OCI-LY3 (cell line): ENCODE data around the gene TAF8.

Experiments
- H2AFZ ChIP-seq: fragments of 200-600, 300-600 bp; shearing (Covaris generic); 2 replicates; pipeline ENCODE4 v1.6.0; 2014; ENCODE audit warnings: antibody characterized with exemption, low read depth, low read length
- H3K27ac ChIP-seq: fragments of 200-600, 300-600 bp; sonication (generic); 2 replicates; pipeline ENCODE4 v1.5.1; 2014; ENCODE audit warnings: mild to moderate bottlenecking, low read length, moderate library complexity, mixed read lengths
- H3K27me3 ChIP-seq: fragments of 200-600, 300-600 bp; sonication (generic); 2 replicates; pipeline ENCODE4 v1.6.1; 2014; ENCODE audit warnings: low read depth, low read length, mixed read lengths
- H3K36me3 ChIP-seq: fragments of 200-600, 300-600 bp; sonication (generic); replicated peaks from 2 replicates; pipeline ENCODE3; 2014; ENCODE audit warnings: low read depth, low read length, mixed read lengths
- H3K4me1 ChIP-seq: fragments of 300-600, 200-600 bp; sonication (generic); 2 replicates; pipeline ENCODE4 v1.6.1; 2014; ENCODE audit warnings: low read length, mixed read lengths
- H3K4me2 ChIP-seq: fragments of 200-600, 300-600 bp; sonication (generic); 2 replicates; pipeline ENCODE4 v1.6.1; 2014; ENCODE audit warnings: low read length, mixed read lengths
- H3K4me3 ChIP-seq: fragments of 300-600, 200-600 bp; sonication (generic); 2 replicates; pipeline ENCODE4 v1.5.1; 2014; ENCODE audit warnings: antibody characterized with exemption, mild to moderate bottlenecking, low read length, moderate library complexity
- H3K79me2 ChIP-seq: fragments of 300-600, 200-600 bp; shearing (Covaris generic); 2 replicates; pipeline ENCODE4 v1.6.1; 2014; ENCODE audit warnings: mild to moderate bottlenecking, low read length, mixed read lengths
- H3K9ac ChIP-seq: fragments of 300-600, 200-600 bp; shearing (Covaris generic); 2 replicates; pipeline ENCODE4 v1.6.0; 2014; ENCODE audit warnings: mild to moderate bottlenecking, low read length, moderate library complexity
- H3K9me3 ChIP-seq: fragments of 200-600, 300-600 bp; shearing (Covaris generic); 2 replicates; pipeline ENCODE4 v1.6.1; 2014; ENCODE audit warnings: low read length, mixed read lengths; ENCODE audit not compliant: insufficient read depth
- H4K20me1 ChIP-seq: fragments of 200-600, 300-600 bp; sonication (generic); 2 replicates; pipeline ENCODE4 v1.6.1; 2016; ENCODE audit warnings: low read length, mixed read lengths; ENCODE audit not compliant: insufficient read depth
- EZH2phosphoT487 ChIP-seq: fragments of 200-600 bp; shearing (Covaris generic); IDR thresholded peaks from 2 replicates; pipeline ENCODE4 v1.6.1; 2018; ENCODE audit warnings: antibody characterized with exemption, mixed run types, low read depth
- TF ChIP-seq, protein P1 (sequence below): fragments of 200-600, 300-600 bp; sonication (generic); IDR thresholded peaks from 2 replicates; pipeline ENCODE4 v1.5.1; 2014; ENCODE audit warnings: antibody characterized with exemption, low read length, low read depth

TAF8 gene

DNA sequence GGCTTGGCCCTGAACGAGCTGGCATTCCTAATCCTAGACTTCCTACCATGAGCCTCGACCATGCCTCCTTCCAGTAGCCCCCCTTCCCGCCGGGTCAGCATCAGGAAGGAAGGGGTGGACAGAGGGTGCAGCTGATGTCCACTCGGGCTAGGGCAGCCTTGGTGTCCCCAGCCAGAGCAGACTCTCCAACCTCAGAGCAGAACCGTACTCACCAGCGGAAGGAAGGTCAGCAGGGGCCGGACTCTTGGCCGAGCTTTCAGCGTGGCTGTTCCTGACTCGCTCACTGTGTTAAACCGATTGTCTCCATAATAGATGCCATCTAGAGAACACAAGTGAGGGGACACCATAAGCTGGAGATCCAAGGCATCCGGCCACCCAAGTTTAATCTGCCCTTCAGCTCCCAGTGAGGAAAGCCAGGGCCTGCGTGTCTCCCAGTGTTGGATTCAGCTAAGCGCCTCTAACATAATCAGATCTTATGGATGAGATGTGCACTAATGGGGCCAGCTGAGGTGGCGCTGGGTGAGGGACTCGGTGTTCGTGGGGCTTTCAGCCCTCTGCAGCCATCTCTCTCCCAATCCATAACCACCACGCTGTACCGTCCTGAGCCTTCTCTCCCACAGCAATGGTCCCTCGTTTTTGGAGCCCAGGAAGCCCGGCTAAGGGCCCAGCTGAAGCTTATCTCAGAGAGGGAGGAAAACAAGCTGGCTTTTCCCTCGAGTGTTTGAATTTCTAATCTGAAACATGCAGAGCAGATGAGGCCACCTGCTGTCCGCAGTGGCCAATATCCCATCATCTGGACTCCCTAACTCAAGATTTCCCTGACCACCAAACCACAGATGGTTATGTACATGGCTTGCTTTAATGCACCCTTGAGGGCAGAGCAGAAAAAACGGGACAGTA lies 78.4 kb downstream of the TAF8 start:
- no peak overlapping the region for H3K27ac ChIP-seq
- no peaks in the 10 kb centered on the region for H3K36me3 ChIP-seq
- H3K4me3 ChIP-seq = no peak overlapping the region
- H3K4me1 ChIP-seq = no peaks in the 10 kb centered on the region
- H3K79me2 ChIP-seq = no peaks in the 10 kb centered on the region
- no peak overlapping the region for H2AFZ ChIP-seq
- no peak for TF ChIP-seq EZH2phosphoT487
- TF ChIP-seq, protein P1, sequence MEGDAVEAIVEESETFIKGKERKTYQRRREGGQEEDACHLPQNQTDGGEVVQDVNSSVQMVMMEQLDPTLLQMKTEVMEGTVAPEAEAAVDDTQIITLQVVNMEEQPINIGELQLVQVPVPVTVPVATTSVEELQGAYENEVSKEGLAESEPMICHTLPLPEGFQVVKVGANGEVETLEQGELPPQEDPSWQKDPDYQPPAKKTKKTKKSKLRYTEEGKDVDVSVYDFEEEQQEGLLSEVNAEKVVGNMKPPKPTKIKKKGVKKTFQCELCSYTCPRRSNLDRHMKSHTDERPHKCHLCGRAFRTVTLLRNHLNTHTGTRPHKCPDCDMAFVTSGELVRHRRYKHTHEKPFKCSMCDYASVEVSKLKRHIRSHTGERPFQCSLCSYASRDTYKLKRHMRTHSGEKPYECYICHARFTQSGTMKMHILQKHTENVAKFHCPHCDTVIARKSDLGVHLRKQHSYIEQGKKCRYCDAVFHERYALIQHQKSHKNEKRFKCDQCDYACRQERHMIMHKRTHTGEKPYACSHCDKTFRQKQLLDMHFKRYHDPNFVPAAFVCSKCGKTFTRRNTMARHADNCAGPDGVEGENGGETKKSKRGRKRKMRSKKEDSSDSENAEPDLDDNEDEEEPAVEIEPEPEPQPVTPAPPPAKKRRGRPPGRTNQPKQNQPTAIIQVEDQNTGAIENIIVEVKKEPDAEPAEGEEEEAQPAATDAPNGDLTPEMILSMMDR = no peak
- no peaks in the 10 kb centered on the region for H3K27me3 ChIP-seq
- no peaks in the 10 kb centered on the region for H4K20me1 ChIP-seq
- H3K9me3 ChIP-seq = no peaks in the 10 kb centered on the region
- no peak overlapping the region for H3K9ac ChIP-seq
- no peak overlapping the region for H3K4me2 ChIP-seq

DNA sequence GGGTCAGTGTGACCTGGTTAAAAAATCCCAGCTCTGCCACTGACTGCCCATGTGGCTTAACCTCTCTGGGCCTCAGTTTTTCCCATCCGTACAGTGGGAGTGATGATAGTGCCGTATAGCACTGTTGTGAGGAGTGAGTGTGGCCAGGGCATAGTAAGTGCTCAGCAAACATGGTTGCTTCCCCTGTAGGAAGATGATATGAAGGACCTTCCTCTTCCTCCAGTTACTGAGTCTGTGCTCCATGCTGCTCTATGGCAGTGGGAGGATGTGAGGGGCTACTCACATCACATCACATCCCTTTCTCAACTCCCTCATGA lies 79.0 kb downstream of the TAF8 start:
- no peak for TF ChIP-seq EZH2phosphoT487
- TF ChIP-seq, protein P1 = no peak
- no peak overlapping the region for H2AFZ ChIP-seq
- H3K27me3 ChIP-seq = no peaks in the 10 kb centered on the region
- H3K9me3 ChIP-seq = no peaks in the 10 kb centered on the region
- H3K27ac ChIP-seq = no peak overlapping the region
- no peak overlapping the region for H3K9ac ChIP-seq
- no peak overlapping the region for H3K4me3 ChIP-seq
- H3K79me2 ChIP-seq = no peaks in the 10 kb centered on the region
- no peaks in the 10 kb centered on the region for H4K20me1 ChIP-seq
- H3K4me2 ChIP-seq = no peak overlapping the region
- H3K36me3 ChIP-seq = no peaks in the 10 kb centered on the region
- H3K4me1 ChIP-seq = no peaks in the 10 kb centered on the region

DNA sequence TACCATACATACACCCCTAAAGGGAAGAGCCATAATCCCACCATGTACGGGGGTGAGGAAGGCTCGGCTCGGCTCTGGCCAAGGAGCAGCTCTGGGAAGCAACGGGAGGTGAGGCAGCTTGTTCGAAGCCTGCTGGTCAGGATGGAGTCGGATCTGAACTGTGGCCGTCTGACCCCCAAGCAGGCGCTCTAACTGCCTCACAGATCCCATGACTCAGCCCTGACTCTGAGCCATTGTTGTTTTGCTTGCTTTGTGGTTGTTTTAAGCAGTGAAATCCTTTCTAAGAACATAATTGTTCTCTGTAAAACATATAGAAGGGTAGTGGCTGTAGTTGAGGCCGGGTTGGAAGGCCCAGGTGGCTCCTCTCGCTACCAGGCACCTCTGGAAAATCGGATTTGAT lies 81.2 kb downstream of the TAF8 start:
- Histone ChIP-seq H2AFZ (no peak overlapping the region), H3K27me3 (no peaks in the 10 kb centered on the region), H3K36me3 (no peaks in the 10 kb centered on the region), H3K4me1 (peaks cover 16% of the 10 kb centered on the region), H4K20me1 (no peaks in the 10 kb centered on the region), H3K4me3 (no peak overlapping the region), H3K79me2 (no peaks in the 10 kb centered on the region), H3K9ac (no peak overlapping the region), H3K9me3 (no peaks in the 10 kb centered on the region), H3K4me2 (no peak overlapping the region), H3K27ac (no peak overlapping the region)
- TF ChIP-seq, protein P1 = no peak
- TF ChIP-seq EZH2phosphoT487 = no peak

DNA sequence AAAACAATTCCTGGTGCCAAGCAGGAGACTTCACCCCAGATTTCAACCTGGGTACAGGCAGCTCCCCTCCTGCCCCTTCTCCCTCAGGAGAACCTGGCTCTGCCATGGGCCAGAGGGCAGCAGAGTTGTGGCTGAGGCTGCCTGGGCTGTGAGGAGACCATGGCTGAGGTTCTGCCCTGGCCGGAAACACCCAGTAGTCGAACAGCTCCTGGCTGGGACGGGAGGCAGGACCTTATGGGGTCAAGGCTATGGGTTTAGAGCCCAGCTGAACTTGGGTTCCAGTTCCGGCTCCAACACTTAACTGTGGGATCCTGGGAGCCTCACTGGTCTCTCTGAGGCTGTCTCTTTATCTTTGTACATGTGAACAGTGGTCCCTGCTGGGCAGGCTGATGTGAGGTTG lies 83.6 kb downstream of the TAF8 start:
- H3K79me2 ChIP-seq = no peaks in the 10 kb centered on the region
- H3K36me3 ChIP-seq = no peaks in the 10 kb centered on the region
- no peak overlapping the region for H3K9ac ChIP-seq
- H2AFZ ChIP-seq = no peak overlapping the region
- H3K27me3 ChIP-seq = no peaks in the 10 kb centered on the region
- TF ChIP-seq, protein P1 = no peak
- no peak for TF ChIP-seq EZH2phosphoT487
- H3K27ac ChIP-seq = no peak overlapping the region
- no peak overlapping the region for H3K4me3 ChIP-seq
- H3K4me1 ChIP-seq = peaks cover 26% of the 10 kb centered on the region
- H4K20me1 ChIP-seq = no peaks in the 10 kb centered on the region
- H3K9me3 ChIP-seq = no peaks in the 10 kb centered on the region
- no peak overlapping the region for H3K4me2 ChIP-seq
